Endothelial cell of umbilical vein (primary cell): Measurements from ENCODE around the gene FAM120A. TPM values are rescaled to one million over a fixed set of nuclear protein-coding genes. Genes with fewer than 3 reads are reported as not detected.

ENCODE experiments used
- BruUV-seq: library from RNA; stranded (reverse); fragments of 400-500 nt; replicated peaks from 2 replicates; lab custom pipeline; 2021; lab: Mats Ljungman, UMichigan
- CTCF ChIA-PET: fragments of 300-600, 350-600 bp; sonication (Branson Sonifier 250); formaldehyde crosslinking; loops from one replicate; lab custom pipeline; 2021; ENCODE audit warnings: antibody characterized with exemption, inconsistent platforms; lab: Charles Lee
- POLR2A ChIA-PET: fragments of 300-600, 350-600 bp; sonication (Branson Sonifier 250); formaldehyde crosslinking; loops from one replicate; lab custom pipeline; 2021; ENCODE audit warnings: antibody characterized with exemption, inconsistent platforms; lab: Charles Lee
- DNase-seq: peaks from one replicate; pipeline ENCODE4 v3.0.0-alpha.2; 2011; ENCODE audit warnings: low read depth, low spot score
- FAIRE-seq: peaks from 2 replicates; lab custom pipeline; 2011; peaks lifted over from hg19 to GRCh38; lab: Jason Lieb, UNC
- H2AFZ ChIP-seq: 2 replicates; pipeline ENCODE4 v1.6.0; 2012; ENCODE audit warnings: low read depth, low read length, control low read depth, inconsistent platforms
- H3K27ac ChIP-seq: 2 replicates; pipeline ENCODE4 v1.5.1; 2011; ENCODE audit warnings: low read depth, mild to moderate bottlenecking, control low read depth, low read length, moderate library complexity; ENCODE audit not compliant: insufficient read depth
- H3K27me3 ChIP-seq, 2 experiments: 2 replicates each; pipeline versions ENCODE4 v1.6.0 to v1.6.1; 2011; ENCODE audit warnings: low read length in 2 of 2, mixed read lengths in 1 of 2; ENCODE audit not compliant: control insufficient read depth in 2 of 2, insufficient read depth in 2 of 2
- H3K36me3 ChIP-seq, 2 experiments: 2 replicates in 1 of 2; 3 replicates in 1 of 2; pipeline ENCODE4 v1.5.1; 2011; ENCODE audit warnings: low read length in 2 of 2, mild to moderate bottlenecking in 1 of 2, moderate library complexity in 1 of 2; ENCODE audit not compliant: control insufficient read depth in 2 of 2, insufficient read depth in 2 of 2; ENCODE audit errors: extremely low read depth in 1 of 2
- H3K4me1 ChIP-seq: 3 replicates; pipeline ENCODE4 v1.5.1; 2011; ENCODE audit warnings: mild to moderate bottlenecking, low read length; ENCODE audit not compliant: control insufficient read depth, insufficient read depth; ENCODE audit errors: extremely low read depth
- H3K4me2 ChIP-seq: 2 replicates; pipeline ENCODE4 v1.6.1; 2011; ENCODE audit warnings: low read length, control low read depth, mixed read lengths; ENCODE audit not compliant: insufficient read depth
- H3K4me3 ChIP-seq, 3 experiments: fragments of 200-600 bp in 1 of 3; sonication (generic), shearing (Covaris generic) in 1 of 3; replicated peaks in 1 of 3; 2 replicates each; pipeline ENCODE4 v1.5.1; 2011 to 2016; ENCODE audit warnings: control low read depth in 3 of 3, low read length in 3 of 3, mild to moderate bottlenecking in 2 of 3, inconsistent platforms in 1 of 3, low read depth in 1 of 3, moderate library complexity in 1 of 3; ENCODE audit not compliant: insufficient read depth in 1 of 3
- H3K79me2 ChIP-seq: 2 replicates; pipeline ENCODE4 v1.6.0; 2012; ENCODE audit warnings: low read length, inconsistent platforms; ENCODE audit not compliant: control insufficient read depth, insufficient read depth
- H3K9ac ChIP-seq: replicated peaks from 2 replicates; pipeline ENCODE3; 2011; ENCODE audit warnings: low read length, control low read depth; ENCODE audit not compliant: insufficient read depth; ENCODE audit errors: extremely low read depth
- H3K9me1 ChIP-seq: replicated peaks from 3 replicates; pipeline ENCODE4 v1.6.0; 2011; ENCODE audit warnings: mild to moderate bottlenecking, low read length; ENCODE audit not compliant: control insufficient read depth, insufficient read depth; ENCODE audit errors: extremely low read depth
- H3K9me3 ChIP-seq: replicated peaks from 2 replicates; pipeline ENCODE4 v1.5.1; 2012; ENCODE audit warnings: low read length, inconsistent platforms; ENCODE audit not compliant: control insufficient read depth, insufficient read depth
- H4K20me1 ChIP-seq: replicated peaks from 2 replicates; pipeline ENCODE3; 2011; ENCODE audit warnings: mild to moderate bottlenecking, low read length; ENCODE audit not compliant: control insufficient read depth, insufficient read depth; ENCODE audit errors: extremely low read depth
- EZH2 ChIP-seq: IDR thresholded peaks from 2 replicates; pipeline ENCODE4 v1.6.1; 2012; ENCODE audit warnings: borderline replicate concordance, low read depth, mild to moderate bottlenecking, moderate library complexity, low read length, inconsistent platforms; ENCODE audit not compliant: severe bottlenecking
- FOS ChIP-seq: IDR thresholded peaks from 2 replicates; pipeline ENCODE4 v1.6.1; 2011; ENCODE audit warnings: mild to moderate bottlenecking, low read length, moderate library complexity, borderline replicate concordance; ENCODE audit not compliant: insufficient read depth
- GATA2 ChIP-seq: IDR thresholded peaks from 2 replicates; pipeline ENCODE4 v1.7.0; 2011; ENCODE audit warnings: low read depth, mild to moderate bottlenecking, moderate library complexity, mixed read lengths, low read length; ENCODE audit not compliant: insufficient read length, insufficient read depth
- JUN ChIP-seq: IDR thresholded peaks from 2 replicates; pipeline ENCODE4 v1.6.1; 2011; ENCODE audit warnings: borderline replicate concordance, low read depth; ENCODE audit not compliant: insufficient read length, insufficient read depth
- MYC ChIP-seq: IDR thresholded peaks from one replicate; pipeline ENCODE4 v1.6.1; 2011; ENCODE audit warnings: mild to moderate bottlenecking, low read depth, low read length
- POLR2A ChIP-seq: IDR thresholded peaks from 2 replicates; pipeline ENCODE4 v1.6.1; 2012; ENCODE audit warnings: low read depth, mild to moderate bottlenecking, control low read depth, low read length
- POLR2AphosphoS5 ChIP-seq: IDR thresholded peaks from 2 replicates; pipeline ENCODE4 v1.6.1; 2012; ENCODE audit warnings: low read depth, mild to moderate bottlenecking, control low read depth, low read length, moderate library complexity; ENCODE audit not compliant: insufficient read depth
- dilution Hi-C: fragments of 300-500 bp; cut with MboI; formaldehyde crosslinking; loops from one replicate; pipeline ENCODE4 v1.15.0; 2019; ENCODE audit warnings: low sequenced_read_pairs; ENCODE audit not compliant: extremely low pct_ligation_motif_present
- intact Hi-C: fragments of 100-400 bp; cut with micrococcal nuclease; formaldehyde crosslinking; loops from one replicate; pipeline ENCODE4 v1.10.0; 2022
- polyA plus RNA-seq, 4 experiments: library from polyadenylated mRNA; depleted of rRNA in 3 of 4; stranded (reverse) in 3 of 4; unstranded in 1 of 4; fragments of >200 nt; gene quantifications; 2 replicates each; pipeline versions ENCODE4 v1.2.1 to v1.2.3, GENCODE V29; 2011 to 2012; ENCODE audit warnings: missing spikeins in 1 of 4
- total RNA-seq: library from RNA; stranded (reverse); gene quantifications from 2 replicates; pipeline ENCODE4 v1.2.3, GENCODE V29; 2021
- TF ChIP-seq, protein P1 (sequence below), 2 donors: IDR thresholded peaks; 1 replicate in 1 of 2; 2 replicates in 1 of 2; pipeline ENCODE4 v1.5.1; 2011; ENCODE audit warnings: low read length in 2 of 2, mild to moderate bottlenecking in 2 of 2, moderate library complexity in 2 of 2, control low read depth in 1 of 2, inconsistent platforms in 1 of 2, low read depth in 1 of 2; ENCODE audit not compliant: insufficient read depth in 1 of 2; ENCODE audit errors: extremely low read depth in 1 of 2
- TF ChIP-seq, protein P2 (sequence below): IDR thresholded peaks from 2 replicates; pipeline ENCODE4 v1.6.1; 2011; ENCODE audit not compliant: insufficient read depth, insufficient read length

The FAM120A gene
- total and polyA plus RNA-seq, 2 donors (not counting 3 experiments of a cell fraction or from before 2014, with no cell fraction given): 66.8 to 126 TPM

DNA sequence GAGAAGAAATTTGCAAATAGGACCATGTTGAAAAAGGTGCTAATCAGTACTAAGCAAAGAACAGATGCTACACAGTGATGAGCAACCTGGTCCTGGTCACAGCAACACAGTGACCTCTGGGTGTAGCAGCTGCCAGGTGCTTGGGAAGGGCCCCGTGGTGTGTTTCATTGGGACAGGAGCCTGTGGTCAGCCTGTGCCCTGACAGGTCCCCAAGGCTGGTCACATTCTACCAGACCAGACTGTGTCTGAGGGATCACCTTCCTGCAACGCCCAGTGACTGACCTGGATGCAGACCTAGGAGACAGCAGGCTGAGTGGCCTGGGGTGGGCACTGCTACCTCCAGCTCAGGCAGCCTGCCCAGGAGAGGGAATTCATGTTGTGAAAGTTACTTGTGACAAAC, 56.7 kb downstream of the FAM120A start:
- Histone ChIP-seq H4K20me1 (no peaks in the 10 kb centered on the region), H3K9ac (no peak overlapping the region), H3K4me3 (no peak overlapping the region), H3K4me2 (no peak overlapping the region), H3K27ac (no peak overlapping the region), H3K9me1 (no peaks in the 10 kb centered on the region), H3K36me3 (peaks cover under 1 to 1% of the 10 kb centered on the region in 2 experiments), H3K79me2 (peaks cover 81% of the 10 kb centered on the region), H3K9me3 (no peaks in the 10 kb centered on the region), H3K4me1 (no peaks in the 10 kb centered on the region), H2AFZ (no peak overlapping the region), H3K27me3 (no peaks in the 10 kb centered on the region)
- no peak for DNase-seq
- no peak for FAIRE-seq
- no TSS peak for BruUV-seq
- POLR2A ChIA-PET: no interaction called here
- intact Hi-C loops (no loop called here), dilution Hi-C loops (no loop called here)
- CTCF ChIA-PET: no interaction called here
- no peak for TF ChIP-seq EZH2
- no peak for TF ChIP-seq POLR2AphosphoS5
- TF ChIP-seq, protein P1, sequence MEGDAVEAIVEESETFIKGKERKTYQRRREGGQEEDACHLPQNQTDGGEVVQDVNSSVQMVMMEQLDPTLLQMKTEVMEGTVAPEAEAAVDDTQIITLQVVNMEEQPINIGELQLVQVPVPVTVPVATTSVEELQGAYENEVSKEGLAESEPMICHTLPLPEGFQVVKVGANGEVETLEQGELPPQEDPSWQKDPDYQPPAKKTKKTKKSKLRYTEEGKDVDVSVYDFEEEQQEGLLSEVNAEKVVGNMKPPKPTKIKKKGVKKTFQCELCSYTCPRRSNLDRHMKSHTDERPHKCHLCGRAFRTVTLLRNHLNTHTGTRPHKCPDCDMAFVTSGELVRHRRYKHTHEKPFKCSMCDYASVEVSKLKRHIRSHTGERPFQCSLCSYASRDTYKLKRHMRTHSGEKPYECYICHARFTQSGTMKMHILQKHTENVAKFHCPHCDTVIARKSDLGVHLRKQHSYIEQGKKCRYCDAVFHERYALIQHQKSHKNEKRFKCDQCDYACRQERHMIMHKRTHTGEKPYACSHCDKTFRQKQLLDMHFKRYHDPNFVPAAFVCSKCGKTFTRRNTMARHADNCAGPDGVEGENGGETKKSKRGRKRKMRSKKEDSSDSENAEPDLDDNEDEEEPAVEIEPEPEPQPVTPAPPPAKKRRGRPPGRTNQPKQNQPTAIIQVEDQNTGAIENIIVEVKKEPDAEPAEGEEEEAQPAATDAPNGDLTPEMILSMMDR (IDR thresholded peaks at IDR 0.05; ENCODE audit: extremely low read depth in 1 of 2, insufficient read depth in 1 of 2, low read depth in 1 of 2, low read length in 2 of 2): no peak
- TF ChIP-seq, protein P2, sequence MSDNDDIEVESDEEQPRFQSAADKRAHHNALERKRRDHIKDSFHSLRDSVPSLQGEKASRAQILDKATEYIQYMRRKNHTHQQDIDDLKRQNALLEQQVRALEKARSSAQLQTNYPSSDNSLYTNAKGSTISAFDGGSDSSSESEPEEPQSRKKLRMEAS: no peak
- TF ChIP-seq POLR2A: no peak
- TF ChIP-seq JUN: no peak
- TF ChIP-seq GATA2: no peak
- TF ChIP-seq MYC: no peak
- TF ChIP-seq FOS: no peak
